ENCODE data around the gene ARHGAP29.
"Not testable (repeated sequence)": the region's sequence is repeated elsewhere in the genome, so short reads cannot be mapped to it uniquely, and the experiment has no call there.

ARHGAP29 gene

DNA sequence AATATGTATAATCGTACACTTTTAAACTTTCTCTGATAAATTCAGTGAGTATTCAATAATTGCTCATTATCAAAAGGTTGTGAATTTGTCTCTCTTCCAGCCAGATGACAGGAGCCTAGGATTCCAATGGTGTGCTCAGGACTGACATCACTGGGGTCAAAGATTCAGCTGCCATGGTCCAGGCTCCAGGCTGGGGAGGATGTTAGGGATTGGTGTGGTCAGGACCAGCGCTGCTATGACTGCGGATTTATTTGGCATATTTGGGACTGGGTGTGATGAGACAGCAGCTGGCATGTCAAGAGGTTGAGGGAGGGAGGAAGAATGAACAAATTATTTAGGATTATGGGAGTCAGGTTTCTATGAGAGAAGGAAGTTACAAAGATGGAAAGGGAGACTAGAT, 68.3 kb downstream of the ARHGAP29 start:
- no peak for FAIRE-seq

DNA sequence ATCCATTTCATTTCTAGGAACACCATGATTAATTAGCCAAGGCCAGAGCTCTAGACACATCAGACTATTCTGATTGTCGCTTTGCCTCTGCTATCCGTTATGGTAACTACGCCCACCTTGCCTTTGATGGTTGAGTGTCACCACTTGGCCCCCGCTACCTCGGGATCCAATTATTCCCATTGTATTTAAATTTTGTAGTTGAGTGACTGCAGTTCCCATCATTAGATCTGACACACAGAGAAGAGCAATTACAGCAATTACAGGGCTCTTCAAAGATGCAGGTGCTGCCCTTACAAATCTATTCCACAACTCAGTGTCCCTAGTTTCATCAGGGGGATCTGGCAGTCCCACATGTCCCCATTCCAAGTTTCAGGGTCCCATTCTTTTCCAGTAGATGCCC, 71.5 kb downstream of the ARHGAP29 start:
- no peak for FAIRE-seq

DNA sequence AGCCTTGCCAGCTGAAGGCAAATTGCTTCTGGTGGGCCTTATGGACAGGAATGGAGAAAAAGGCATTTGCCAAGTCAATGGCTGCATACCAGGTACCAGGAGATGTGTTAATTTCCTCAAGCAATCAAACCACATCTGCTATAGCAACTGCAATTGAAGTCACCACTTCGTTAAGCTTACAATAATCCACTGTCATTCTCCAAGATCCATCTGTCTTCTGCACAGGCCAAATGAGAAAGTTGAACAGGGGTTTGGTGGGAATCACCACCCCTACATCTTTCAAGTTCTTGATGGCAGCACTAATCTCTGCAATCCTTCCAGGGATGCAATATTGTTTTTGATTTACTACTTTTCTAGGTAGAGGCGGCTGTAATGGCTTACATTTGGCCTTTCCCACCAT, 72.5 kb downstream of the ARHGAP29 start:
- FAIRE-seq = not testable (repeated sequence)

DNA sequence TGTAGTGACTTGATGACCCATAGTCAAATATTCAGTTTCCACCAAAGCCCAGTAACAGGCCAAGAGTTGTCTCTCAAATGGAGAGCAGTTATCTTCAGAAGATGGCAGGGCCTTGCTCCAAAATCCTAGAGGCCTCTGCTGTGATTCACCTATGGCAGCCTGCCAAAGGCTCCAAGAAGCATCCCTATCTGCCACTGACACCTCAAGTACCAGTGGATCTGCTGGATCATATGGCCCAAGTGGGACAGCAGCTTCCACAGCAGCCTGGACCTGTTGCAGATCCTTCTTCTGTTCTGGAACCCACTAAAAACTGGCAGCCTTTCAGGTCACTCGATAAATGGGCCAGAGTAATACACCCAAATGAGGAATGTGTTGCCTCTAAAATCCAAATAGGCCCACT, 73.3 kb downstream of the ARHGAP29 start:
- not testable (repeated sequence) for FAIRE-seq

DNA sequence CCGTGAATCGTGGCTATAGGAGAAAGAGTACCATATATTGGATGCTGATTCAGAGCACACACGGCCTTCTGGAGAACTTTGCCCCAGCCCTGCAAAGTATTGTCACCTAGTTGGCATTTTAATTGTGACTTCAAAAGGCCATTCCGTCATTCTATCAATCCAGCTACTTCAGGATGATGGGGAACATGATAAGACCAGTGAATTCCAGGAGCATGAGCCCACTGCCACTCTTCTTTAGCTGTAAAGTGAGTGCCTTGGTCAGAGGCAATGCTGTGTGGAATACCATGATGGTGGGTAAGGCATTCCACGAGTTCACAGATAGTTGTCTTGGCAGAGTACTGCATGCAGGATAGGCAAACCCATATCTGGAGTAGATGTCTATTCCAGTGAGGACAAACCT, 74.1 kb downstream of the ARHGAP29 start:
- FAIRE-seq = not testable (repeated sequence)

DNA sequence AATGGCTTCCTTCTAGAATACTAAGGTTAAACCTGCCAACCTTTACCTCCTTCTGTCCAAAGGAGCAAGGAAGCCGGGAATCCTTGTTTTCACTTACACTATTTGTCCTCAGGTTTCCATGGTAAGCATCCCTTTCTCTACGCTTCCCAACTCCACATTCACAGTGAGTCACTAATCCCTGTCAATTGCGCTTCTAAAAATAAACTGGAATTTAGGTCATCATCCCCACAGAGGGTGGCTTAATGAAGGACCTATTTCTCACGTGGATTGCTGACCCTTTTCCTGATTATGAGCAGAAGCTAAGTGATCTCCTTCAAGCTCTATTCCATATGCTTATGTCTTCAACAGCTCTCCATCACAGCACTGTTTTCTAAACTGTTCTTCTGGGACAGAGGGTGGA, 76.6 kb downstream of the ARHGAP29 start:
- no peak for FAIRE-seq

DNA sequence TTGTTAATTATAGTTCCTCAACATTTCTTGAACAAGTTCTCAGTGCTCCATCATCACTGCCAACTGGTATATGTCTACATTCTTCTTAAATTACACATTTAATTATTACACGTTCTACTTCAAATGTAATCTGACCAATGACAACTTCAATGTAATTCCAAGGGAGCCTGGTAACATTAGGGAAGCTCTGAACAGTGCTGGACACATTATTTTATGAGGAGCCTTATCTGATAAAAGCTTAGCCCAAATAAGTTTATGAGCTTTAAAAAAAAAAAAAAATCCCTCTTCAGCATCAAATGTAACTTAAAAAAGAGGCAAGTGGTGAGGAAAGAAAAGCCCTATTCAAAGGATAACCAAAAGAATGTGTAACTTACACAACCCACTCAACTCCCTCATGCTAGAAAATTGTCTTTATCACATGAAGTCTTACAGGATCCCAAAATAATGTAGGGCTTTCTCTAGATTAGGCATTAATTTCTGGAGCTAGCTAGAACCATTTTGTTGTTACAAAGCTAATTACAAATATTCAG, 81.2 kb downstream of the ARHGAP29 start:
- no peak for FAIRE-seq

DNA sequence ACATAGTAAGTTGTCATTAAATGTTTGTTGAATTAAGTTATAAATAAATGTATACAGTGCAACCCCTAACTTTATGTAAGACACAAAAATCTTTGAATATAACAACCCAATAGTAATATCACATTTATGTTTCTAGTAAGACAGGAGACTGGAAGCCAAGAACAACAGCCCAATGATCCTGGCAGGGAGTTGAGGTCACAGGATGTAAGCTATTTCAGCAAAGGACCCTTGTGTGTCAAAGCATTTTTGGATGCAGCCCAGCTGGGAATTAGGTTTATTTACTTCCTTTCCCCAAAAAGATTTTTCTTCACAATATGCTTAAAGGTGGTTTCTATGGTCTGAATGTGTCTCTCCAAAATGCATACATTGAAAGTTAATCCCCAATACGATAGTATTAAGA, 82.4 kb downstream of the ARHGAP29 start:
- no peak for FAIRE-seq

DNA sequence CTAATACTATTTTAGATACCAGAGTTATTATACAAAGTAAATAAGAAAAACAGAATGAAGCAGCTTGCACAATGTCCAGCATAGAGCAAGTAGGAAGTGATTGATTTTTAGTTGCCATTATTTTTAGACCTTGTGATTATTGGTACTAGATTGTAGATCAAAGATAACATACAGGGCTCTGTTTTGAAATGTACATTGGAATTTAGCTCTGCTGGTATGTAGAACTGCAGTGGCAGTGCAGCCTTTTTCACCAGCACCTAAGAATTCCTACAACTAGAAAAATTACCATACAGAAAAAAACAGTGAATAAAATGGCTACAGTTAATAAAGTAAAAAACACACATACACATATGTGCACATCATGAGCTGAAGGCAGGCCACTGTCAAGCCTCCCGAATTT, 84.3 kb downstream of the ARHGAP29 start:
- no peak for FAIRE-seq

DNA sequence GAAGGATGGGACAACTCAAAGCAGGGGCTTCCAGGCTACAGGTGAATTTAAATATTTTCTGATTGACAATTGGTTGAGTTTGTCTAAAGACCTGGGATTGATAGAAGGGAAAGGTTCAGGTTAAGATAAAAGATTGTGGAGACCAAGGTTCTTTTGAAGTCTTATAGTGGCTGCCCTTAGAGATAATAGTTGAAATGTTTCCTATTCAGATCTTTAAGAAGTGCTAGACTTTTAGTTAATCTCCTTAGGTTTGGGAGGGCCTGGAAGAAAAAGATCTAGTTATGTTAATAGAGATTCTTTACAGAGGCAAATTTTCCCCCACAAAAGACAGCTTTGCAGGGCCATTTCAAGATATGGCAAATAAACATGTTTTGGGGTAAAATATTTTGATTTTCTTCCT, 88.2 kb downstream of the ARHGAP29 start:
- not testable (repeated sequence) for FAIRE-seq

DNA sequence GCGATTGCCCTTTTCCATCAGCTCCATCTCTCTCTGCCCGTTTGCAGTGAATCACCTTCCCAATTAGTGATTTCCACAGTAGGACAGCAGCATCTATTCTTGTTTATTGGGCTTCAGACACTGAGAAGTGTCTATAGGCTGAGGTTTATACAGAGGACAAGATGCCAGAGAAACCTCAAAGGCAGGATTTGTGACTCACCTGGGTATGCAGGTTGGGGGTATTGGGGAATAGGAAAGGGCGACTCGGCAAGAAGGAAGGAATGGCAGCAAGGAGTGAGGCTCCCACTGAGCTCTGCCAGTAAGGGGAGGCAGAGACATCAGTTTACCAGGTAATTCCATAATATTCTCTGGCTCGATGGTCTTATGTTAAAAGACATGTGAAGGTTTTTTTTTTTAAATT, 91.1 kb downstream of the ARHGAP29 start:
- FAIRE-seq = no peak

DNA sequence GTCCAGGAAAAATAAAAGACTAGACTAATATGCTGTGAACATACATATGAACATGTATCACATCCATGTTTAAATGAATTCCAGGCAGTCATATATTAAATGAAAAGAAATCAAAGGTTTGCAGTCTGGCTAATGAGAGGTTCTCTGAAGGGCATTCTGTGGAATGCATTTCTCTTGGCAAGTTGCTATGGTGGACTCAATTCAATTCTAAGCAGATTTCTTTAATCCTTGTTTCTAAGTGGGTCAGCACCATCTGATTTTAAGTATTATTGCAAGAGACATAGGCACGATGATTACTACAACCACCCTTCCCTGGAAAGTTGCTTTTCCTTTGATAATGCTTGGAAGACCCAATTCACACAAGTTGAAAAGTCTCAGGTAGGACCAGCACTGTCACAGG, 92.5 kb downstream of the ARHGAP29 start:
- no peak for FAIRE-seq

DNA sequence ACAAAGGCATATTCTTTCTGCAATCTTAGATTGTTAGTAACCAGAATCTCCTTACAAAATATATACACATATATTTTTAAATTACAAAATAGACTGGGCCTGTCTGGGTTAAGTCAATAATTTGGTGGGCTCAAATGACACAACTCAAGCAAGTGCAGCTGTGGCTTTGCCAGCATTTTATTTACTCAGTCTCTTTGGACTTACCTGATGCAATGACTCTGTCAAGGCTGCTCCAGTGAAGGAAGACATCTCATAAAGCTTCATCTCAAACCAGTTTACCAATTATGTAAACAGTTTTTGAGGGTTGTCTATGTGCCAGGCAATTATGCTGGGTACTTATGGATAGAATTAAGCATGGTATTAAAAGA, 93.6 kb downstream of the ARHGAP29 start:
- FAIRE-seq = no peak

DNA sequence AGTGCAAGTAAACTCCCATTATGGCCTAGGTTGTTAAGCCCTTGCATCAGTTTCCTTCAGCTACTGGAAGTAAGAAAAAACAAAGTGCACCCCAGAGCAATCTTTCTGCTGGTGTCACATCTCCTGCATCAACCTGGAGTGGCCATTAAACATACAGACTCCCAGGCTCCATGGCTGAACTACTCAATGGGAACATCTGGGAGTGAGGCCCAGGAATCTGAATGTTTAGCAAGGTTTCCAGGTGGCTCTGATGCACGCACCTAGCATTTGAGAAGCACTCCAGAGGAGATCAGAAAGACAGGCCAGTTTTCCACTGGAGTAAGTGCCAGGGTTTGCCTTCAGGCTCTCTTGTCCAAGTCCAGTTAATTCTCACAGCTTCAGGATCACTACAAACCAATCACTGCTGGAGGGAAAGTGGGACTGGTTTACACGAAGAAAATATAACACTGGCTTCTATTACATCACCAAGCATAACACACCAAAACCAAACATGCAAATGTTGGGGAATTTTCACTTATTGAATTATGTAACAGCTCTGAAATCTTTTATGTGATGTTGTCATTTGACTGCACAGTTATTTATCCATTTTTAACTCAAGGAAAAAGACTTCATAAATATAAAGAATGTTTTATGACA, 94.1 kb downstream of the ARHGAP29 start:
- FAIRE-seq = no peak

DNA sequence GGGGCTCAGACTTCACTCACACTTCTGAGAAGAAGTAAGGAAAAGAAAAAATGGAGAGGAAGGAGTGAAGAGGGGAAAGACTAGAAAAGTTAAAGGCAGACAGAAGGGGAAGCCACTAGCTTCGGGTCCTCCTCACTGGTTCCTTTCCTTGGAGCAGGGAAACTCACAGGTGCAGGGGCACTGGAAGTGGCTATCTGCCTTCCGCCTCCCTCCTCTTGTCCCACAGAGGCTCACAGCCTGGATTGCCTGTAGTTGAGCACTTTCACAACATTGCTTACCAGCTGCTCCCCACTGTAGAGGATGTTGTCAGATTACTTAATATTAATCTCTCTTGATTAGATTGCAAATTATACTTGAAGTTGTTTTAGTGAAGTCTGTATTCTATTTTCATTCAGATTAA, 94.8 kb downstream of the ARHGAP29 start:
- no peak for FAIRE-seq

DNA sequence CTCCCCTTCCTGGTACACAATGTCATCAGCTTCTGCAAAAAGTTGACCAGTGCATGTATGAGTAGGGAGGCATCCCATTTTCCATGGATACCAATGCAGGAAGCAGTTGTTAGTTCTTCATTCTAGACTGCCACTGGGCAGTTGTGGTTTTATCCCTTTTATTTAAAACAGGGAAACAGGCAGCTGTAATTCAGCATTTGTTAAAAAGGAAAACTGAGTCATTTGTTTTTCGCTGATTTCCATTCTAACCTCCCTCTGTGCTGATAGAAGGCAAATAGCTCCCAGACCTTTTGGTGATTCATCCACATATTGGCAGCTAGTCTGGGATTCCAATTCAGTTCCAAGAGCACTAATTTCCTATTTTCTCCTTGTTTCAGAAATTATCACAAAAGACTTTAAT, 95.4 kb downstream of the ARHGAP29 start:
- FAIRE-seq = no peak

DNA sequence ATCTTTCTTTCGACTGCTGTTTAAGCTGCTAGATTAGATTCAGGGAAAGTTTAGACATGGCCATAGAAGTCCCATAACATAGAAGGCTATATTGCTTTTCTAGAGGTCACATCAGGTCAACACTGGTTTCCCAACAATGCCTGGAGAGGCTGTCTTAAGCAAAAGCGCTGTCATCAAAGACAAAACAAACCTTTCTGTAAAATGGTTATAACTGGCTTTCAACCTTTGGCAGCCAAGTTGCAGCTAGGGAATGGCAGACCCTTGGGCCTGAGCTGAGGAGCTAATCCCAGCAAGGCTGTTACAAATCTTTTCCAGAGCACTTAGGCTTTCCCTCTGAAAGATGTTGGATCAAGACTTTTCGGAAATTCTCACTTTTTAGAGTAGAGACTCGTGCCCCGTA, 105.3 kb downstream of the ARHGAP29 start:
- no peak for FAIRE-seq

DNA sequence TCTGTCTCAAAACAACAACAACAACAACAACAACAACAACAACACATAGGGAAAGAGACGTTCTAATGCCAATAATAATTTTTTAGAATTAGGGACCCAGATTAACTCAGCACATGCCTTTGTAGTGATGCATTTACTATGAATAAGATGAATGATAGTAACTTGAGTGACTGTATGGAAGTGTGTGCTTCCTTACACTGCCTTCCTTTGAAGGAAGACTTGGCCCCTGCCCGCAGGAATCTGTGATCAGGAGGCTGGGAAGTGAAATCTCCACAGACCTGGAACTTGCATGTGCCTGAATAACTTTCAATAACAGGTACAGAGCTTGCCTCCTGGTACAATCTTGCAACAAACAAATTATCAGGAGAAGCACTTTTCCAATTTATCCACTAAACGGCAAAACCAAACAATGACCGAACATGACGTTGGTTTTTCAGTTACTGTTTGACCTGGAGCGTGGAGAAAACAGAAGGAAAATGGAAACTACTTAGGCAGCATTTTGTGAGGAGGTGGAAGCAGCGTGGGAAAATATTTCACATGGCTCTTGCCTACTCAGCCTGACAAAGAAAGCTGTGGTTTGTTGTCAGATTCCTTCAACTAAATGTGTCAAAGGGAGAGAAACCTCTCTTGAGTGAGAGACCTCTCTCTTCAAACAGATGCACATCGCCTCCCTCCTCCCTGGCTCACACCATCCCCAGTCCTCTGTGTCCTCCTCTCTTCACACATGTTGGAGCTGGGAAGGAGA, 106.4 kb downstream of the ARHGAP29 start:
- no peak for FAIRE-seq

DNA sequence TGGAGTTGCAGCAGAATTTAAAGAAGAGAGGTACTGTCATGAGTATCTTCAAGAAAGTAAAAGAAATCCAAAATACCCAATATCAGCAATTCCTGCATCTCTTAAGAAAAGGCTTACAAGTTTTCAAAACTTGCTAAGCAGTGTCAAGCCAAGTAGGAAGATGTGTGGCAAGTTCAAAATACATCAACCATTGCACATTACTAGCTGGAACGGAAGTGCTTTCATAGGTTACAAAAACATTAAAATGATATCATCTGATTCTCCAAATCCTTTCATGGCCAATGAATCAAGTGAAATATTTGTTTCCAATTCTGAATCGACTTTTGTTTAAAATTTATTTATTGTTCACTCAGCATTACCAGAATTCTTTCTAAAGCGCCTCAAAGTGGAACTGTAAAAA, 110.7 kb downstream of the ARHGAP29 start:
- no peak for FAIRE-seq

DNA sequence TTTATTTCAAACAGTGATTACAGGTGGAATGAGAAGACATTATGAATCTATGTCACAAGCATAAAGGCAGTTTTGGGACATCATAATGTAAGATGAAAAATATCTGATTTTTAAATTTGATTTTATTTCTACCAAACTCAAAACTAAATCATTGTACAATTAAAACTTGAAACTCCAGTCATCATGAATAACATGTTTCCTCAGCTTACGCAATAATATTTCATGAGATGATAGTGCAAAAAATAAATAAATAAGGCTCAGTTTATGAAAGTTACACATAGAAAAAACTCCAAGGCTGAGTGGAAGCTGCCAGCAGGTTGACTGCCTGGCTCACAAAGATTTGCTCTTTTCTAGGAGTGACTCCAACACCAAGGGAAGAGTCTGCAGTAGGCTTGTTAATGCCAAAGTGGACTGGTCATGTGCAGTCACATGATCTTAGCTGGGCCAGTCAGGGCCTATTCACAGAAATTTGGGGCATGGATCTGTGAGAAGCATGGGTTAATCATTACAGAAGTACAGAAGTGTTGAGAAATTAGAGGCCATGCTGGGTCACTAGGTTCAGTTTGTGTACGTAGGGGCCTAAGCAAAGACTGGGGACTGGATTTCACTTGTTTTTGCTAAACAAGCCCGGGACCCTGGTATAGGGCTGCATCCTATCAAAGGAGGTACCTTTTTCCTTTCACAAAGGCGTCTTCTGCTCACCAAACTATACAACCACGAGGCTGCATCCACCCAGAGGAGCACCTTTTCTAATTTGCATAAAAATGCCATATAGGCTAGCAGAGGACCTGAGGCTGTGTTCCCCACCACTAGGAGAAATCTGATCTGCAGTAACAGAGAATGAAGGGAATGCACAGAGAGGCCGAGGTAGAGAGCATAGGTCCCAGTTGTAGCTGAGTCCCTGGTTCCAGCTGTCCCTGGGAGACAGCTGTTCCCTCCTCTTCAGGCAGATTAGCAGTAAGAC, 111.6 kb downstream of the ARHGAP29 start:
- FAIRE-seq = no peak

DNA sequence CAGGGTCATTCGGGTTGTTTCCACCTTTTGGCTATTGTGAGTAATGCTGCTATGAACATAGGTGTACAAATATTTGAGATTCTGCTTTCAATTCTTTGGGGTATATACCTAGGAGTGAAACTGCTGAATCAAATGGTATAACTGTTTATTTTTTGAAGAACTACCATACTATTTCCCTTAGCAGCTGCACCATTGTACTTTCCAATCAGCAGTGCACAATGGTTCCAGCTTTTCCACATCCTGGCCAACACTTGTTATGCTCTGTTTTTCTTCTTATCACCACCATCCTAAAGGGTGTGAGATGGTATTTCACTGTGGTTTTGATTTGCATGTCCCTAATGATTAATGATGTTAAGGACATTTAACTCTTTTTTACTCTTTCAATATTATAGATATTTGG, 112.8 kb downstream of the ARHGAP29 start:
- no peak for FAIRE-seq

DNA sequence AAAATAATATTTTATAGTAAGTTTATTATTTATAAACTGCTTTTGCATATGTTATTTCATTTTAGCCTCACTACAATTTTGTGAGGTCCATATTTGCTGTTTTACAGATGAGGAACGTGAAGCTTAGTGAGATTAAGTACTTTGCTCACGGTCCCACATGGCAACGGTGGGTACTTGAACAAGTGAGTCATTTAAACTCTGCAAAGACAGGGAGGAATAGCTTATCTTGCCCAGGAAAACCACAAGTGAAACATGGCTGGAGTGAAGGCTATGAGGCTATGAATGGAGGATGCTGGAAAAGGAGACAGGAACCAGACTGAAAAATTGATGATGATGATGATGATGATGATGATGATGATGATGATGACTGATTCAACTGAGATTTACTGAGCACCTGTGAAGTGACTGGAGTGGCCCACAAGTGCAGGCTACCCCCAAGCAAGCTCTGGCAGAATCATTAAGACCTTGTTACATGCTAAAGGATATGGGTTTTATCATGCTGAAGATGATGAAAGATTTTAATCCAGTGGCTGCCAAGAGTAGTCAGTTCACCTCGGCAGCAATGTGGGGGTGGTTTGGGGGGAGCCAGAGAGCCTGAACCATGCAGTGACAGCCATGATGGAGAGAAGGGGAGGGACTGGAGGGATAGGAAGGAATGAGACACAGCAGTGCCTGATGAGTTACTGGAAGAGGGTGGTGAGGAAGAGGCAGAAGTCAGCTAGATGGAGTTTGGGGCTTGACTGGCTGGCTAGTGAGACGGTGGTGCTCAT, 115.0 kb downstream of the ARHGAP29 start:
- no peak for FAIRE-seq

All from islet of Langerhans (tissue), 1 donor.